Kidney (tissue), 14 donors: ENCODE measurements around the gene LUZP2. TPM values are rescaled to one million over a fixed set of nuclear protein-coding genes. Genes with fewer than 3 reads are reported as not detected.

Experiments used
- DNase-seq, 5 donors: peaks; one replicate each; pipeline ENCODE4 v3.0.0-alpha.2; 2013 to 2020
- FAIRE-seq: peaks from 2 replicates; lab custom pipeline; 2012; peaks lifted over from hg19 to GRCh38; lab: Jason Lieb, UNC
- H3K27ac ChIP-seq, 2 donors: one replicate each; pipeline ENCODE4 v1.7.0; 2013; ENCODE audit warnings: low read depth in 2 of 2, low read length in 2 of 2, inconsistent platforms in 1 of 2
- H3K27me3 ChIP-seq: one replicate; pipeline ENCODE4 v1.7.1; 2013; ENCODE audit warnings: low read length, inconsistent platforms; ENCODE audit not compliant: control insufficient read depth, insufficient read depth
- H3K36me3 ChIP-seq, 3 donors: one replicate each; pipeline versions ENCODE4 v1.7.0 to v1.7.1; 2013; ENCODE audit warnings: low read length in 3 of 3, control low read depth in 1 of 3, inconsistent platforms in 1 of 3; ENCODE audit not compliant: insufficient read depth in 3 of 3, control insufficient read depth in 2 of 3
- H3K4me1 ChIP-seq, 3 donors: one replicate each; pipeline versions ENCODE4 v1.7.0 to v1.7.1; 2013; ENCODE audit warnings: low read length in 3 of 3, inconsistent platforms in 1 of 3, low read depth in 1 of 3; ENCODE audit not compliant: control insufficient read depth in 2 of 3, insufficient read depth in 2 of 3
- H3K4me3 ChIP-seq, 3 donors: one replicate each; pipeline versions ENCODE4 v1.7.0 to v1.8.1; 2013; ENCODE audit warnings: low read length in 3 of 3, control low read depth in 1 of 3, inconsistent platforms in 1 of 3
- H3K9ac ChIP-seq, 3 donors: one replicate each; pipeline versions ENCODE4 v1.7.0 to v1.7.1; 2013; ENCODE audit warnings: low read length in 3 of 3, control low read depth in 1 of 3, inconsistent platforms in 1 of 3
- H3K9me3 ChIP-seq, 3 donors: one replicate each; pipeline versions ENCODE4 v1.7.0 to v1.7.1; 2013; ENCODE audit warnings: low read length in 3 of 3, control low read depth in 1 of 3, inconsistent platforms in 1 of 3; ENCODE audit not compliant: control insufficient read depth in 2 of 3, insufficient read depth in 1 of 3
- CTCF ChIP-seq: IDR thresholded peaks from 3 replicates; pipeline ENCODE4 v1.5.1; 2012; ENCODE audit warnings: mild to moderate bottlenecking, moderate library complexity, borderline replicate concordance; ENCODE audit not compliant: insufficient read depth; ENCODE audit errors: extremely low read depth
- intact Hi-C: fragments of 100-400 bp; cut with DNase I; formaldehyde crosslinking; loops from one replicate; pipeline ENCODE4 v1.11.1; 2022
- polyA plus RNA-seq: library from polyadenylated mRNA; stranded (reverse); fragments of 350-450 nt; fragmentation: Illumina TruSeq; extraction: RNeasy Lipid Tissue Mini Kit (QIAGEN cat#74804); gene quantifications from one replicate; pipeline ENCODE4 v1.2.3, GENCODE V29; 2014; ENCODE audit warnings: low read depth, low replicate concordance; ENCODE audit not compliant: insufficient read depth
- total RNA-seq: library from RNA; stranded (reverse); fragmentation: NEBNext Ultra II Directional; extraction: Animal tissue kit (Norgen Biotek cat#: 25700); gene quantifications from one replicate; pipeline ENCODE4 v1.2.1, GENCODE V29; 2021
- donor health status: control.
- donor health status: control.
- donor health status: control.
- donor health status: control.
- donor health status: control.
- donor health status: DM: yes; HTN: yes; CAD: no.
- donor health status: Normal renal cell carcinoma (clear cell type).

Gene LUZP2
- total and polyA plus RNA-seq, 2 donors from 2014 or later, result 0.19 TPM; not detected in 1

GRCh38 chr11:24619900-24620299 lies 123.0 kb downstream of the LUZP2 start:
- H3K27ac ChIP-seq, result no peak overlapping the region
- no peak overlapping the region for H3K4me3 ChIP-seq
- intact Hi-C loops, result no loop called here
- FAIRE-seq (no peak), DNase-seq (no peak)
- H3K27me3 ChIP-seq, result no peaks in the 10 kb centered on the region
- no peaks in the 10 kb centered on the region for H3K4me1 ChIP-seq
- no peaks in the 10 kb centered on the region for H3K36me3 ChIP-seq
- H3K9ac ChIP-seq, result no peak overlapping the region
- H3K9me3 ChIP-seq, result no peaks in the 10 kb centered on the region
- TF ChIP-seq CTCF, result no peak

DNA sequence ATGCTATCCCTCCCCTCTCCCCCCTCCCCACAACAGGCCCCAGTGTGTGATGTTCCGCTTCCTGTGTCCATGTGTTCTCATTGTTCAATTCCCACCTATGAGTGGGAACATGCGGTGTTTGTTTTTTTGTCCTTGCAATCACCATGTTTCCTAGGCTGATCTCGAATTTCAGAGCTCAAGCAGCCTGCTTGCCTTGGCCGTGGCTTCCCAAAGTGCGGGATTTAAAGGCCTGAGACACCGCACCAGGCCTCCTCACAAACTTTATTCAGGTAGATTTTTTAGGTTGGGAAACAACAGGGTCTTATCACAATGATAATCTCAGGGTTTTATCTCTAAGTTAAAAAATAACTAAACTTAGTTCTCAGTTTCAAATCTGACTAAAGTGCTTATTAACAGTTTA lies 125.4 kb downstream of the LUZP2 start:
- Histone ChIP-seq H3K4me1 (no peaks in the 10 kb centered on the region), H3K27ac (no peak overlapping the region), H3K9ac (no peak overlapping the region), H3K27me3 (no peaks in the 10 kb centered on the region), H3K4me3 (no peak overlapping the region), H3K9me3 (no peaks in the 10 kb centered on the region), H3K36me3 (no peaks in the 10 kb centered on the region)
- intact Hi-C loops, result no loop called here
- TF ChIP-seq CTCF, result no peak
- DNase-seq (peak in 1 of 5 donors; percentile 13), FAIRE-seq (no peak)

GRCh38 chr11:24623121-24623520 lies 126.3 kb downstream of the LUZP2 start:
- FAIRE-seq, result no peak

More at GRCh38 chr11:24623121-24623520, 126.3 kb downstream of the LUZP2 start:
- Histone ChIP-seq H3K27me3 (no peaks in the 10 kb centered on the region), H3K9me3 (no peaks in the 10 kb centered on the region), H3K9ac (no peak overlapping the region), H3K36me3 (no peaks in the 10 kb centered on the region), H3K4me3 (no peak overlapping the region), H3K27ac (no peak overlapping the region), H3K4me1 (no peaks in the 10 kb centered on the region)
- no peak for TF ChIP-seq CTCF
- DNase-seq, result peak in 1 of 5 donors; percentile 6
- intact Hi-C loops, result no loop called here
